ENCODE data around the gene METTL9. TPM values are rescaled to one million over a fixed set of nuclear protein-coding genes. Genes with fewer than 3 reads are reported as not detected.
"Not testable (repeated sequence)": the region's sequence is repeated elsewhere in the genome, so short reads cannot be mapped to it uniquely, and the experiment has no call there.

Gene METTL9
- total RNA-seq, 1 experiment from 2014 or later = 190 TPM

GRCh38 chr16:21634216-21634615, 34.8 kb downstream of the METTL9 start:
- DNase-seq (ENCODE audit: low read depth) = no peak

GRCh38 chr16:21635694-21636093, 36.3 kb downstream of the METTL9 start:
- DNase-seq (ENCODE audit: low read depth) = not testable (repeated sequence)

GRCh38 chr16:21637032-21637968, 37.9 kb downstream of the METTL9 start:
- DNase-seq (ENCODE audit: low read depth) = no peak

GRCh38 chr16:21638573-21638975, 39.2 kb downstream of the METTL9 start:
- DNase-seq (ENCODE audit: low read depth) = peak; percentile 40

GRCh38 chr16:21639493-21639892, 40.1 kb downstream of the METTL9 start:
- DNase-seq (ENCODE audit: low read depth) = no peak

- no peak for DNase-seq (ENCODE audit: low read depth)
These were observed 42.5 kb downstream of the METTL9 start for GRCh38 chr16:21641916-21642315.

- DNase-seq (ENCODE audit: low read depth) = no peak
These were observed 43.5 kb downstream of the METTL9 start for GRCh38 chr16:21642861-21643260.

- DNase-seq (ENCODE audit: low read depth) = no peak
These were observed 44.4 kb downstream of the METTL9 start for GRCh38 chr16:21643785-21644184.

- no peak for DNase-seq (ENCODE audit: low read depth)
These were observed 45.3 kb downstream of the METTL9 start for GRCh38 chr16:21644674-21645073.

- peak; percentile 7 for DNase-seq (ENCODE audit: low read depth)
These were observed 45.9 kb downstream of the METTL9 start for GRCh38 chr16:21645261-21645721.

GRCh38 chr16:21646091-21646490, 46.7 kb downstream of the METTL9 start:
- DNase-seq (ENCODE audit: low read depth) = no peak

- DNase-seq (ENCODE audit: low read depth) = no peak
These were observed 47.6 kb downstream of the METTL9 start for GRCh38 chr16:21646721-21647561.

GRCh38 chr16:21647562-21648164, 48.3 kb downstream of the METTL9 start:
- DNase-seq (ENCODE audit: low read depth) = no peak

- DNase-seq (ENCODE audit: low read depth) = not testable (repeated sequence)
These were observed 50.5 kb downstream of the METTL9 start for GRCh38 chr16:21649826-21650406.

GRCh38 chr16:21650521-21650920, 51.1 kb downstream of the METTL9 start:
- DNase-seq (ENCODE audit: low read depth) = no peak

- DNase-seq (ENCODE audit: low read depth) = no peak
These were observed 52.1 kb downstream of the METTL9 start for GRCh38 chr16:21651515-21651914.

- DNase-seq (ENCODE audit: low read depth) = no peak
These were observed 53.1 kb downstream of the METTL9 start, which contains the start of gene IGSF6 for GRCh38 chr16:21652453-21652852. Gene IGSF6, minus strand, starts transcription at chr16:21652608. Its CDS starts 10 bp downstream, at chr16:21652598.

- no peak for DNase-seq (ENCODE audit: low read depth)
These were observed 54.2 kb downstream of the METTL9 start for GRCh38 chr16:21653571-21653970.

- no peak for DNase-seq (ENCODE audit: low read depth)
These were observed 55.1 kb downstream of the METTL9 start for GRCh38 chr16:21654466-21654865.

GRCh38 chr16:21654881-21655280, 55.5 kb downstream of the METTL9 start:
- DNase-seq (ENCODE audit: low read depth) = no peak

All from LHCN-M2 (cell line).